SJSA1 (cell line): Measurements from ENCODE around the gene MAP1LC3A. TPM values are rescaled to one million over a fixed set of nuclear protein-coding genes. Genes with fewer than 3 reads are reported as not detected.
"Not testable (repeated sequence)": the region's sequence is repeated elsewhere in the genome, so short reads cannot be mapped to it uniquely, and the experiment has no call there.

Experiments
- DNase-seq, 2 experiments: peaks; one replicate each; pipeline ENCODE4 v3.0.0-alpha.2; 2015 to 2020; ENCODE audit warnings: low spot score in 2 of 2, low read depth in 1 of 2
- H3K27ac ChIP-seq: fragments of 250-450 bp; sonication (Bioruptor Pico); 2 replicates; pipeline ENCODE4 v1.5.1; 2020; ENCODE audit warnings: mild to moderate bottlenecking, moderate library complexity
- H3K27me3 ChIP-seq: fragments of 250-450 bp; sonication (Bioruptor Pico); replicated peaks from 2 replicates; pipeline ENCODE4 v1.5.1; 2020; ENCODE audit warnings: mild to moderate bottlenecking, moderate library complexity
- H3K36me3 ChIP-seq: fragments of 250-450 bp; sonication (Bioruptor Pico); 2 replicates; pipeline ENCODE4 v1.5.1; 2020; ENCODE audit warnings: mild to moderate bottlenecking
- H3K4me1 ChIP-seq: fragments of 250-450 bp; sonication (Bioruptor Pico); replicated peaks from 2 replicates; pipeline ENCODE4 v1.6.1; 2021; ENCODE audit warnings: mild to moderate bottlenecking
- H3K4me3 ChIP-seq: fragments of 250-450 bp; sonication (Bioruptor Pico); 2 replicates; pipeline ENCODE4 v1.5.1; 2020; ENCODE audit warnings: mild to moderate bottlenecking
- H3K9me3 ChIP-seq: fragments of 250-450 bp; sonication (Bioruptor Pico); replicated peaks from 2 replicates; pipeline ENCODE4 v1.5.1; 2020; ENCODE audit warnings: mild to moderate bottlenecking
- total RNA-seq: library from RNA; depleted of rRNA; stranded (reverse); fragments of >200 nt; shearing (Covaris generic); gene quantifications from 2 replicates; pipeline ENCODE4 v1.2.3, GENCODE V29; 2014; rRNA removed

The MAP1LC3A gene
- 54.1 and 64.5 TPM in 2 replicates for total RNA-seq

GRCh38 chr20:34558320-34559218 lies at the start of gene MAP1LC3A:
MAP1LC3A (plus strand) TSS chr20:34558718; CDS start chr20:34558869, 151 bp downstream.
- Histone ChIP-seq H3K4me1 (peaks cover 8% of the 10 kb centered on the region), H3K36me3 (peaks cover 7% of the 10 kb centered on the region), H3K9me3 (no peaks in the 10 kb centered on the region), H3K27me3 (no peaks in the 10 kb centered on the region), H3K27ac (peak within 1 kb of the TSS; percentile 87), H3K4me3 (peak within 1 kb of the TSS; percentile 61)
- DNase-seq = peak; percentile 93 to 96

GRCh38 chr20:34510575-34510974 lies 47.9 kb upstream of the MAP1LC3A start:
- H3K4me3 ChIP-seq = no peak overlapping the region
- H3K27me3 ChIP-seq = no peaks in the 10 kb centered on the region
- DNase-seq = no peak
- peaks cover 65% of the 10 kb centered on the region for H3K36me3 ChIP-seq
- peaks cover 3% of the 10 kb centered on the region for H3K4me1 ChIP-seq
- no peak overlapping the region for H3K27ac ChIP-seq
- no peaks in the 10 kb centered on the region for H3K9me3 ChIP-seq

GRCh38 chr20:34511891-34512265 lies 46.6 kb upstream of the MAP1LC3A start:
- H3K27ac ChIP-seq = no peak overlapping the region
- H3K36me3 ChIP-seq = peaks cover 59% of the 10 kb centered on the region
- DNase-seq = no peak
- no peaks in the 10 kb centered on the region for H3K9me3 ChIP-seq
- H3K27me3 ChIP-seq = no peaks in the 10 kb centered on the region
- H3K4me1 ChIP-seq = peaks cover 7% of the 10 kb centered on the region
- no peak overlapping the region for H3K4me3 ChIP-seq

GRCh38 chr20:34512266-34512954 lies 46.1 kb upstream of the MAP1LC3A start:
- Histone ChIP-seq H3K27me3 (no peaks in the 10 kb centered on the region), H3K36me3 (peaks cover 56% of the 10 kb centered on the region), H3K27ac (no peak overlapping the region), H3K9me3 (no peaks in the 10 kb centered on the region), H3K4me1 (peaks cover 7% of the 10 kb centered on the region), H3K4me3 (no peak overlapping the region)
- no peak for DNase-seq

GRCh38 chr20:34512955-34513419 lies 45.5 kb upstream of the MAP1LC3A start:
- Histone ChIP-seq H3K27me3 (no peaks in the 10 kb centered on the region), H3K4me3 (no peak overlapping the region), H3K36me3 (peaks cover 51% of the 10 kb centered on the region), H3K4me1 (peaks cover 10% of the 10 kb centered on the region), H3K9me3 (no peaks in the 10 kb centered on the region), H3K27ac (no peak overlapping the region)
- DNase-seq = no peak

- H3K9me3 ChIP-seq, H3K27ac ChIP-seq, H3K27me3 ChIP-seq, DNase-seq, H3K4me3 ChIP-seq: not testable (repeated sequence)
- Histone ChIP-seq H3K4me1 (peaks cover 10% of the 10 kb centered on the region), H3K36me3 (peaks cover 46% of the 10 kb centered on the region)
Observed at GRCh38 chr20:34514034-34514433, 44.5 kb upstream of the MAP1LC3A start.

- H3K27ac ChIP-seq = no peak overlapping the region
- no peaks in the 10 kb centered on the region for H3K9me3 ChIP-seq
- H3K4me1 ChIP-seq = peaks cover 10% of the 10 kb centered on the region
- DNase-seq = no peak
- H3K27me3 ChIP-seq = no peaks in the 10 kb centered on the region
- H3K36me3 ChIP-seq = peaks cover 44% of the 10 kb centered on the region
- H3K4me3 ChIP-seq = no peak overlapping the region
Observed at GRCh38 chr20:34514897-34515483, 43.5 kb upstream of the MAP1LC3A start.

GRCh38 chr20:34515484-34516246 lies 42.9 kb upstream of the MAP1LC3A start:
- Histone ChIP-seq H3K4me3 (peak overlapping the region; percentile 79), H3K9me3 (no peaks in the 10 kb centered on the region), H3K27me3 (no peaks in the 10 kb centered on the region), H3K27ac (peak overlapping the region; percentile 89), H3K36me3 (peaks cover 42% of the 10 kb centered on the region), H3K4me1 (peaks cover 10% of the 10 kb centered on the region; the same call in 1 of the 2 replicates)
- no peak for DNase-seq

- H3K27ac ChIP-seq = peak within 1 kb of the TSS; percentile 89
- H3K4me1 ChIP-seq = peaks cover 10% of the 10 kb centered on the region; the same call in 1 of the 2 replicates
- H3K27me3 ChIP-seq = no peaks in the 10 kb centered on the region
- H3K36me3 ChIP-seq = peaks cover 35% of the 10 kb centered on the region
- peak within 1 kb of the TSS; percentile 79 for H3K4me3 ChIP-seq
- H3K9me3 ChIP-seq = no peaks in the 10 kb centered on the region
- peak; percentile 97 for DNase-seq
Observed at GRCh38 chr20:34516247-34517113, 42.0 kb upstream of the MAP1LC3A start, which contains the start of gene DYNLRB1. DYNLRB1 (plus strand) TSS chr20:34516422; CDS start chr20:34516459, 37 bp downstream.

- H3K36me3 ChIP-seq = peaks cover 31% of the 10 kb centered on the region
- no peak for DNase-seq
Observed at GRCh38 chr20:34517114-34517505, 41.4 kb upstream of the MAP1LC3A start.

GRCh38 chr20:34518863-34519262 lies 39.7 kb upstream of the MAP1LC3A start:
- H3K27ac ChIP-seq, H3K27me3 ChIP-seq, H3K9me3 ChIP-seq, H3K4me3 ChIP-seq, DNase-seq: not testable (repeated sequence)
- Histone ChIP-seq H3K36me3 (peaks cover 37% of the 10 kb centered on the region), H3K4me1 (peaks cover 29% of the 10 kb centered on the region)

More at GRCh38 chr20:34517114-34517505, 41.4 kb upstream of the MAP1LC3A start:
- Histone ChIP-seq H3K9me3 (no peaks in the 10 kb centered on the region), H3K4me1 (peaks cover 13% of the 10 kb centered on the region), H3K4me3 (peak overlapping the region; percentile 79), H3K27me3 (no peaks in the 10 kb centered on the region), H3K27ac (peak overlapping the region; percentile 89)

GRCh38 chr20:34519841-34520240 lies 38.7 kb upstream of the MAP1LC3A start:
- H3K4me1 ChIP-seq = peaks cover 39% of the 10 kb centered on the region
- not testable (repeated sequence) for DNase-seq, H3K27ac ChIP-seq, H3K27me3 ChIP-seq, H3K9me3 ChIP-seq, H3K4me3 ChIP-seq
- peaks cover 44% of the 10 kb centered on the region for H3K36me3 ChIP-seq
